Measurements from ENCODE around the gene MAGI2.

DNA sequence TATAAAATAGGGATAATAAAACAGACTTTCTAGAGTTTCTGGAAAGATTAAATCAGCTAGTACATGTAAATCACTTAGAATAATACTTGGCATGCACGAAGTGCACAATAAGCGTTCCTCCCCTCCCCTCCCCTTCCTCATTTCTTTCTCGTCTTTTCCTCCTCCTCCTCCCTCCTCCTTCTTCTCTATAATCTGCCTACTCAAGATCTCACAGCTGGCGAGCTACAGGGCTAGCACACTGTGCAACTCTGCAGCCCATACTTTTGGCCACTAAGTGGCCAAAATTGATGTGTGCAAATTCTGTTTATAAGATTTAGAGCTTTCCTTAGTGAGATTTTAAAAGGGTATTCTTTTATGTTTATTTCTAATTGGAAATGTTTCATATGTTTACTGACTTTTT is 1089.6 kb downstream of the MAGI2 start:
- TF ChIP-seq CTCF (IDR thresholded peaks at IDR 0.05; ENCODE audit: insufficient read depth, low read depth, low read length) (no peak), EZH2 (IDR thresholded peaks at IDR 0.05; ENCODE audit: insufficient read depth, low read length) (no peak)

All from astrocyte (in vitro differentiated cells and primary cell).